ENCODE measurements around the gene DHRS2. TPM values are rescaled to one million over a fixed set of nuclear protein-coding genes. Genes with fewer than 3 reads are reported as not detected.
A peak's percentile ranks its signal among the peaks of the same experiment; 100 is the strongest.

Gene DHRS2
- total and polyA plus RNA-seq, 2 of the 13 experiments (the other 11 are each of a cell fraction or from before 2014, with no cell fraction given) = 1,621 to 3,021 TPM

DNA sequence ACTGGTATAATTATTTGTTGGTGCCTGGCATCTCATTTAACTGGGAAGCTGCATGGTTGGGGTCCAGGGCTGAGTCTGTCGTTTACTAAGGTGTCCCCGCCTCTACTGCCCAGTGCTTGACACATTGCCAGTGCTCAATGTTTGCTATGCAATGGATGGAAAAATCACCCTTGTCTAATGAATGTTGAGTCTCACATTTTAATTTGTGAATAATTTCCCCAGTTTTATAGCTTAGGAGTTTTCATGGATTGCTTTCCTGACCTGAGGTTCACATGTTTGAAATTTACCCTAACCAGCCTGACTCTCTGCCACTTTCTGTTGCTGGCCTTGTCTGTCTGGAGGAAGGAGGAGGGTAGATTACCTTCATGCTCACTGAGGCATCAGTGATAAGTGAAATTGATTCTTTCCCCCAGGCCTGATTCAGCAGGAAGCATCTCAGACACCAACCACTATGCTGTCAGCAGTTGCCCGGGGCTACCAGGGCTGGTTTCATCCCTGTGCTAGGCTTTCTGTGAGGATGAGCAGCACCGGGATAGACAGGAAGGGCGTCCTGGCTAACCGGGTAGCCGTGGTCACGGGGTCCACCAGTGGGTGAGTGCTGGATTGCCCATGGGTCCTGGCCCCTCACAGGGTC, 2.4 kb downstream of the DHRS2 start (continued):
- TF ChIP-seq, protein P1, sequence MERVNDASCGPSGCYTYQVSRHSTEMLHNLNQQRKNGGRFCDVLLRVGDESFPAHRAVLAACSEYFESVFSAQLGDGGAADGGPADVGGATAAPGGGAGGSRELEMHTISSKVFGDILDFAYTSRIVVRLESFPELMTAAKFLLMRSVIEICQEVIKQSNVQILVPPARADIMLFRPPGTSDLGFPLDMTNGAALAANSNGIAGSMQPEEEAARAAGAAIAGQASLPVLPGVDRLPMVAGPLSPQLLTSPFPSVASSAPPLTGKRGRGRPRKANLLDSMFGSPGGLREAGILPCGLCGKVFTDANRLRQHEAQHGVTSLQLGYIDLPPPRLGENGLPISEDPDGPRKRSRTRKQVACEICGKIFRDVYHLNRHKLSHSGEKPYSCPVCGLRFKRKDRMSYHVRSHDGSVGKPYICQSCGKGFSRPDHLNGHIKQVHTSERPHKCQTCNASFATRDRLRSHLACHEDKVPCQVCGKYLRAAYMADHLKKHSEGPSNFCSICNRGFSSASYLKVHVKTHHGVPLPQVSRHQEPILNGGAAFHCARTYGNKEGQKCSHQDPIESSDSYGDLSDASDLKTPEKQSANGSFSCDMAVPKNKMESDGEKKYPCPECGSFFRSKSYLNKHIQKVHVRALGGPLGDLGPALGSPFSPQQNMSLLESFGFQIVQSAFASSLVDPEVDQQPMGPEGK (CRISPR knock-in tag; IDR thresholded peaks at IDR 0.05) = no peak
- TF ChIP-seq, protein P2, sequence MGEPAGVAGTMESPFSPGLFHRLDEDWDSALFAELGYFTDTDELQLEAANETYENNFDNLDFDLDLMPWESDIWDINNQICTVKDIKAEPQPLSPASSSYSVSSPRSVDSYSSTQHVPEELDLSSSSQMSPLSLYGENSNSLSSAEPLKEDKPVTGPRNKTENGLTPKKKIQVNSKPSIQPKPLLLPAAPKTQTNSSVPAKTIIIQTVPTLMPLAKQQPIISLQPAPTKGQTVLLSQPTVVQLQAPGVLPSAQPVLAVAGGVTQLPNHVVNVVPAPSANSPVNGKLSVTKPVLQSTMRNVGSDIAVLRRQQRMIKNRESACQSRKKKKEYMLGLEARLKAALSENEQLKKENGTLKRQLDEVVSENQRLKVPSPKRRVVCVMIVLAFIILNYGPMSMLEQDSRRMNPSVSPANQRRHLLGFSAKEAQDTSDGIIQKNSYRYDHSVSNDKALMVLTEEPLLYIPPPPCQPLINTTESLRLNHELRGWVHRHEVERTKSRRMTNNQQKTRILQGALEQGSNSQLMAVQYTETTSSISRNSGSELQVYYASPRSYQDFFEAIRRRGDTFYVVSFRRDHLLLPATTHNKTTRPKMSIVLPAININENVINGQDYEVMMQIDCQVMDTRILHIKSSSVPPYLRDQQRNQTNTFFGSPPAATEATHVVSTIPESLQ (CRISPR knock-in tag; conservative IDR thresholded peaks at IDR 0.05) = peak; percentile 78; the same call in 1 of the 2 replicates
- TF ChIP-seq IKZF4 (CRISPR knock-in tag; IDR thresholded peaks at IDR 0.05; ENCODE audit: borderline replicate concordance, low read depth, not compliant biosample characterization) (no peak), EEA1 (CRISPR knock-in tag; IDR thresholded peaks at IDR 0.05; ENCODE audit: borderline replicate concordance) (no peak), ZNF138 (CRISPR knock-in tag; IDR thresholded peaks at IDR 0.05; ENCODE audit: low read depth) (no peak; the same call in 1 of the 2 replicates), ZNF747 (CRISPR knock-in tag; IDR thresholded peaks at IDR 0.05; ENCODE audit: borderline replicate concordance) (peak; percentile 19; the same call in 1 of the 2 replicates), ZBTB1 (CRISPR knock-in tag; IDR thresholded peaks at IDR 0.05; ENCODE audit: borderline replicate concordance) (no peak; the same call in none of the 2 replicates), ZNF101 (CRISPR knock-in tag; IDR thresholded peaks at IDR 0.05; ENCODE audit: borderline replicate concordance, low read depth) (0 out of 2 replicates have a peak, but pooled peaks have one; percentile 44), ZNF331 (CRISPR knock-in tag; IDR thresholded peaks at IDR 0.05) (no peak), ZNF75D (CRISPR knock-in tag; IDR thresholded peaks at IDR 0.05; ENCODE audit: borderline replicate concordance) (no peak), NR2F6 (IDR thresholded peaks at IDR 0.05) (no peak), NR2F6 (CRISPR knock-in tag; IDR thresholded peaks at IDR 0.05) (peak; percentile 1; the same call in 1 of the 2 replicates), SP1 (IDR thresholded peaks at IDR 0.05) (no peak), SP1 (CRISPR knock-in tag; IDR thresholded peaks at IDR 0.05) (peak; percentile 64), ARHGAP35 (CRISPR knock-in tag; IDR thresholded peaks at IDR 0.05; ENCODE audit: borderline replicate concordance) (no peak), FIP1L1 (IDR thresholded peaks at IDR 0.05; ENCODE audit: borderline replicate concordance, insufficient read depth, low read depth, low read length) (peak; percentile 7; the same call in 1 of the 2 replicates), ZNF570 (CRISPR knock-in tag; IDR thresholded peaks at IDR 0.05; ENCODE audit: borderline replicate concordance) (no peak), PAWR (CRISPR knock-in tag; IDR thresholded peaks at IDR 0.05; ENCODE audit: borderline replicate concordance) (peak; percentile 9; the same call in 1 of the 2 replicates), MTA3 (CRISPR knock-in tag; IDR thresholded peaks at IDR 0.05) (0 out of 2 replicates have a peak, but pooled peaks have one; percentile 39)
- TF ChIP-seq, protein P3, sequence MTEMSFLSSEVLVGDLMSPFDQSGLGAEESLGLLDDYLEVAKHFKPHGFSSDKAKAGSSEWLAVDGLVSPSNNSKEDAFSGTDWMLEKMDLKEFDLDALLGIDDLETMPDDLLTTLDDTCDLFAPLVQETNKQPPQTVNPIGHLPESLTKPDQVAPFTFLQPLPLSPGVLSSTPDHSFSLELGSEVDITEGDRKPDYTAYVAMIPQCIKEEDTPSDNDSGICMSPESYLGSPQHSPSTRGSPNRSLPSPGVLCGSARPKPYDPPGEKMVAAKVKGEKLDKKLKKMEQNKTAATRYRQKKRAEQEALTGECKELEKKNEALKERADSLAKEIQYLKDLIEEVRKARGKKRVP (CRISPR knock-in tag; IDR thresholded peaks at IDR 0.05) = peak in 1 of 2 experiments; percentile 68; a peak in 2 of 4 replicates
- TF ChIP-seq, protein P4, sequence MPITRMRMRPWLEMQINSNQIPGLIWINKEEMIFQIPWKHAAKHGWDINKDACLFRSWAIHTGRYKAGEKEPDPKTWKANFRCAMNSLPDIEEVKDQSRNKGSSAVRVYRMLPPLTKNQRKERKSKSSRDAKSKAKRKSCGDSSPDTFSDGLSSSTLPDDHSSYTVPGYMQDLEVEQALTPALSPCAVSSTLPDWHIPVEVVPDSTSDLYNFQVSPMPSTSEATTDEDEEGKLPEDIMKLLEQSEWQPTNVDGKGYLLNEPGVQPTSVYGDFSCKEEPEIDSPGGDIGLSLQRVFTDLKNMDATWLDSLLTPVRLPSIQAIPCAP (CRISPR knock-in tag; IDR thresholded peaks at IDR 0.05; ENCODE audit: low read depth) = peak; percentile 0; the same call in 1 of the 2 replicates
- TF ChIP-seq, protein P5, sequence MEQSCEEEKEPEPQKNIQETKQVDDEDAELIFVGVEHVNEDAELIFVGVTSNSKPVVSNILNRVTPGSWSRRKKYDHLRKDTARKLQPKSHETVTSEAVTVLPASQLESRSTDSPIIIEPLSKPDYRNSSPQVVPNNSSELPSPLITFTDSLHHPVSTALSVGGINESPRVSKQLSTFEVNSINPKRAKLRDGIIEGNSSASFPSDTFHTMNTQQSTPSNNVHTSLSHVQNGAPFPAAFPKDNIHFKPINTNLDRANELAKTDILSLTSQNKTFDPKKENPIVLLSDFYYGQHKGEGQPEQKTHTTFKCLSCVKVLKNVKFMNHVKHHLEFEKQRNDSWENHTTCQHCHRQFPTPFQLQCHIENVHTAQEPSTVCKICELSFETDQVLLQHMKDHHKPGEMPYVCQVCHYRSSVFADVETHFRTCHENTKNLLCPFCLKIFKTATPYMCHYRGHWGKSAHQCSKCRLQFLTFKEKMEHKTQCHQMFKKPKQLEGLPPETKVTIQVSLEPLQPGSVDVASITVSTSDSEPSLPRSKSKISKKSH (CRISPR knock-in tag; IDR thresholded peaks at IDR 0.05; ENCODE audit: borderline replicate concordance) = no peak

All from HepG2 (cell line).